ENCODE data around the gene TAC4. TPM values are rescaled to one million over a fixed set of nuclear protein-coding genes. Genes with fewer than 3 reads are reported as not detected.
A peak's percentile ranks its signal among the peaks of the same experiment; 100 is the strongest.

TAC4 gene
- total RNA-seq, 4 donors from 2014 or later: not detected

DNA sequence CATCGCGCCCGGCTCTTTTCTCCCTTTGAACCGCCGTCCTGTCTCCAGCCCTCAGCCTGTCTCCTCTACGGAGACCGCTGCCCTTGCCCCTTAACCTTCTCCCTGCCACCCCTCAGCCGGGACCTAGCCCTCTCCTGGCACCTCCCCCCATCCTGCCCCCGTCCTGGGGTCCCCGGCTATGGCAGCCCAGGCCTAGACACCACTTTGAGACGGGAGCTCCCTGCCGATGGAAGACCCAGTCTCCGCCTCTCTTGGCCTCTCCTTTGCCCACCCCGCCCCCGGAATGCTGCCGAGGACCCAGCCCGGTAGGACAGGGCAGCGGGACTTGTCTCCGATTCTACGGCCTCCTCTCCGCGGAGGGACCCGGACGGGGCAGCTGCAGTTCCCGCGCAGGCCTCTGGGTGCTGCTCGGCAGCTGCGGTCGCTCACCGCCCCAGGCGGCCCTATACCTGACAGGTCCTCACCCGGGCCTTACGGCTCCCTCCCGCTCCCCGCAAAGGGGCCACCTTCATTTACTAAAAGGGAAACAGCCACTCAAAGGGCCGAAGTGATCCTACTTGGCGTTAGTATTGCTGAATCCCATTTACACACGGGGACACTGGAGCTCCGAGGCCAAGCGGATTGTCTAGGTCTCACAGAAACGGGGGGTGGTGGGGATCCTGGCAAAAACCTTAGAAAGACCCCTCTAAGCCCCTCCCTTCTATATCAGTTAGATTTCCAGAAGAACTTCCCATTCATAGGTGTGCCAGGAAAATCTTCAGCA lies 32.6 kb upstream of the TAC4 start:
- Histone ChIP-seq H3K9me3 (no peaks in the 10 kb centered on the region), H3K4me1 (peaks cover 0 to 11% (median 3%) of the 10 kb centered on the region in 3 donors), H3K27me3 (peaks cover 0 to 83% (median 4%) of the 10 kb centered on the region in 4 donors), H3K4me3 (peak overlapping the region in 2 of 4 donors; percentile 7 to 24), H3K27ac (no peak overlapping the region), H3K36me3 (no peaks in the 10 kb centered on the region)
- intact Hi-C loops (cut with DNase I): loop anchor here (10.0 kb wide), 1 partner anchor 74 kb away; no protein-coding TSS in a partner anchor
- 12 to 15% methylated on average over 18 to 20 of the region's 41 CpGs for WGBS, 2 donors
- no peak for TF ChIP-seq POLR2A (IDR thresholded peaks at IDR 0.05)
- TF ChIP-seq, protein P1, sequence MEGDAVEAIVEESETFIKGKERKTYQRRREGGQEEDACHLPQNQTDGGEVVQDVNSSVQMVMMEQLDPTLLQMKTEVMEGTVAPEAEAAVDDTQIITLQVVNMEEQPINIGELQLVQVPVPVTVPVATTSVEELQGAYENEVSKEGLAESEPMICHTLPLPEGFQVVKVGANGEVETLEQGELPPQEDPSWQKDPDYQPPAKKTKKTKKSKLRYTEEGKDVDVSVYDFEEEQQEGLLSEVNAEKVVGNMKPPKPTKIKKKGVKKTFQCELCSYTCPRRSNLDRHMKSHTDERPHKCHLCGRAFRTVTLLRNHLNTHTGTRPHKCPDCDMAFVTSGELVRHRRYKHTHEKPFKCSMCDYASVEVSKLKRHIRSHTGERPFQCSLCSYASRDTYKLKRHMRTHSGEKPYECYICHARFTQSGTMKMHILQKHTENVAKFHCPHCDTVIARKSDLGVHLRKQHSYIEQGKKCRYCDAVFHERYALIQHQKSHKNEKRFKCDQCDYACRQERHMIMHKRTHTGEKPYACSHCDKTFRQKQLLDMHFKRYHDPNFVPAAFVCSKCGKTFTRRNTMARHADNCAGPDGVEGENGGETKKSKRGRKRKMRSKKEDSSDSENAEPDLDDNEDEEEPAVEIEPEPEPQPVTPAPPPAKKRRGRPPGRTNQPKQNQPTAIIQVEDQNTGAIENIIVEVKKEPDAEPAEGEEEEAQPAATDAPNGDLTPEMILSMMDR (IDR thresholded peaks at IDR 0.05): peak; percentile 91 to 99 (median 98)
- no peak for DNase-seq

DNA sequence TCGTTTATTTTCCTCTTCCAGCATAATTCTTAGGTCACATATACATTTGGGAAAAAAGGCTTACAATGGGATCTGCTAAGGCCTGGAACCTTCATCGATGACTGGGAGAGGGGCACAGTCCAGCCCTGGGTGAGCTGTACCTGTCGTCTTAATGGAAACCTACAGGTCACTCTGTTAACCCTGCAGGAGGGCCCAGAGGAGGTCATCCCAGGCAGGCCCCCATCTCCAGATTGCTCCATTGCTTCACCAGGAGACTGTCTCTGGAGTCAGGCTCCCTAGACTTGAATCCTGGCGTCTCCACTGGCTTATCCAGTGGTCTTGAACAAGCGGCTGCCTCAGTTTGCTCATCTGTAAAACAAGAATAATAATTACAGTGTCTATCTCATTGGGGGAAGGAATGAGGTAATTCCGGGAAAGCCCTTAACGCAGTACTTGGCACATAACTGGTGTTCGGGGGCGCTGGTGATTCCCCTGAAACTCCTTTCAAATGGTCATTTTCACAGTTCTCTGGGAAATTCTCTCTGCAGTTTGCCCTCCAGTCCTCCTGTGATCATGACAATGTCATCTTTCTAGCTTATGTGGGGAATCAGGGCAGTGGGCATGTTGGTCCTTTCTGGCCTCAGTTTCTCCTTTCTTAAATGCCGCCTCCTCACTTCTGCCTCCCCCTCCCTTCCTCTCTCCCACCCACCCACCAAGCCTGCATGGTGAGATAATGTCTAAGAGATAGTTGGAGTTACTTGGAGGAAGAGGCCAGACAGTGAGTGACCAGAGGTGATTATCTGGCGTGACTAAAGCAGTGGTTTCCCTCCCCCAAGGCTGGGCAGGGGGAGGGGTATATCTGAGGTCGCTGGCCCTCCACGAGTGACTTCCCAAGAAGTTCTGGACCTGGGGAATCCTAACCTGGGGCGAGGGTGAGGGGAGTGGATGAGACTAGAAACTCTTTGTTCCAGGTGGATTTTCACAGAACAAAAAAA lies 31.3 kb upstream of the TAC4 start:
- intact Hi-C loops (cut with DNase I): no loop called here
- 63 to 67% methylated on average over 11 to 14 of the region's 14 CpGs for WGBS, 2 donors
- TF ChIP-seq, protein P1 (IDR thresholded peaks at IDR 0.05): no peak
- no peak for TF ChIP-seq POLR2A (IDR thresholded peaks at IDR 0.05)
- Histone ChIP-seq H3K4me3 (no peak overlapping the region), H3K9me3 (no peaks in the 10 kb centered on the region), H3K4me1 (peaks cover 0 to 11% (median 3%) of the 10 kb centered on the region in 3 donors), H3K27ac (no peak overlapping the region), H3K27me3 (peaks cover 0 to 84% (median 4%) of the 10 kb centered on the region in 4 donors), H3K36me3 (no peaks in the 10 kb centered on the region)
- no peak for DNase-seq

DNA sequence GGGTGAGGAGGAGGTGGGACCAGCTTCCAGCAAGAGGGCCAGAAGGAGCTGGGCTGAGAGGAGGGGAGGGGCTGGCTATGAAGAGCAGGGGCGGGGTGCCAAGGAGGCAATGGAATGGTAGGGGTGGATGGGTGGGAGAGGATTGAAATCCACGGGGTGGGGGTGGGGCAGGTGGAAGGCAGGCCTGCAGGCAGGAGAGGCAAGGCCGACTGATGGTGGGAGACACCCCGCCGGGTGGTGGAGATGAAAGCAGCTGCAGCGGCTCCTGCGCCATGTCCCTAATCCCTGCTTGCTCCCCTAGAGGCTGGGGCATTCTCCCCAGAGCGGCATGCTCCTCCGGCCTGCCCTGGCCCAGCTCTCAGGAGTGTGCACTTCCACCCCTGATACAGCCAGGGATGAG lies 27.8 kb upstream of the TAC4 start:
- Histone ChIP-seq H3K27me3 (peaks cover 0 to 69% (median under 1%) of the 10 kb centered on the region in 4 donors), H3K36me3 (no peaks in the 10 kb centered on the region), H3K4me3 (no peak overlapping the region), H3K27ac (no peak overlapping the region), H3K4me1 (peaks cover 0 to 24% (median 7%) of the 10 kb centered on the region in 3 donors), H3K9me3 (no peaks in the 10 kb centered on the region)
- intact Hi-C loops (cut with DNase I): no loop called here
- no peak for DNase-seq
- no peak for TF ChIP-seq POLR2A (IDR thresholded peaks at IDR 0.05)
- TF ChIP-seq, protein P1 (IDR thresholded peaks at IDR 0.05): no peak
- WGBS, 2 donors: 63 to 66% methylated on average over 6 to 8 of the region's 9 CpGs

DNA sequence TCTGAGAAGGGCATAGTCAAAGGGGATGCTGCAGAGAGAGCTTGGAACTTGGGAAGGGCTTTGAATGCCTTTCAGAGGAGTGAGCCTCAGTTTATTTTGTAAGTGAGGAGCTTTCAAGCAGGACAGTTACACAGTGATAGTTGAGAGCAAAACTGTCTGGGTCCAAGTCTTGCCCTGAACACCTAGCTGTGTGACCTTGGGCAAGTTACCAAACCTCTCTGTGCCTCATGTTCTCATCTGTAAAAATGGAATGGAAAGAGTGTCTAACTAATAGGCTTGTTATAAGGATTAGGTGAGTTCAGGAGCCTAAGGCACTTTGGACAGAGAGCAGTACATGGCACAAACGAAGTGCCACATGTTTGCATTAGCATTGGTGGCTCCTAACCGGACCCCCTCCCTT lies 27.0 kb upstream of the TAC4 start:
- DNase-seq: no peak
- Histone ChIP-seq H3K4me1 (peaks cover 0 to 17% (median 4%) of the 10 kb centered on the region in 3 donors), H3K4me3 (no peak overlapping the region), H3K27ac (no peak overlapping the region), H3K9me3 (no peaks in the 10 kb centered on the region), H3K36me3 (no peaks in the 10 kb centered on the region), H3K27me3 (peaks cover 0 to 62% (median 0%) of the 10 kb centered on the region in 4 donors)
- no peak for TF ChIP-seq POLR2A (IDR thresholded peaks at IDR 0.05)
- TF ChIP-seq, protein P1 (IDR thresholded peaks at IDR 0.05): no peak
- intact Hi-C loops (cut with DNase I): no loop called here
- 46 to 67% methylated on average over 2 of the region's 2 CpGs for WGBS, 2 donors

All from esophagus squamous epithelium (tissue), 5 donors.